HEK293 (cell line): ENCODE measurements around the gene FLYWCH1.
A peak's percentile ranks its signal among the peaks of the same experiment; 100 is the strongest.

Experiments used
- CTCF ChIA-PET: fragments of 350-600 bp; formaldehyde crosslinking; extraction: SDS; loops from one replicate; lab custom pipeline; 2021; ENCODE audit warnings: antibody characterized with exemption; lab: Yijun Ruan, JAX
- POLR2A ChIA-PET: fragments of 300-600 bp; formaldehyde crosslinking; extraction: SDS; loops from one replicate; lab custom pipeline; 2020; ENCODE audit warnings: antibody characterized with exemption, inconsistent platforms; lab: Yijun Ruan, JAX
- H3K27ac ChIP-seq: fragments of 200-500 bp; sonication (Bioruptor generic); 2 replicates; pipeline ENCODE4 v1.5.1; 2014; ENCODE audit warnings: low read depth, low read length, control low read depth, inconsistent platforms; ENCODE audit errors: extremely low read depth
- H3K36me3 ChIP-seq, 2 experiments: fragments of 200-500 bp in 1 of 2; sonication (Bioruptor generic) in 1 of 2; 1 replicate in 1 of 2; 2 replicates in 1 of 2; pipeline ENCODE4 v1.5.1; 2014 to 2017; ENCODE audit warnings: inconsistent platforms in 2 of 2, low read length in 2 of 2; ENCODE audit not compliant: control insufficient read depth in 2 of 2, insufficient read depth in 1 of 2
- H3K4me1 ChIP-seq: fragments of 200-500 bp; sonication (Bioruptor generic); 2 replicates; pipeline ENCODE4 v1.5.1; 2014; ENCODE audit warnings: mild to moderate bottlenecking, low read length, inconsistent platforms; ENCODE audit not compliant: control insufficient read depth, insufficient read depth
- H3K4me3 ChIP-seq: 2 replicates; pipeline ENCODE4 v1.5.1; 2011; ENCODE audit warnings: low read depth, mild to moderate bottlenecking, control low read depth, low read length, moderate library complexity
- H3K9me3 ChIP-seq: fragments of 200-500 bp; sonication (Bioruptor generic); 2 replicates; pipeline ENCODE4 v1.5.1; 2014; ENCODE audit warnings: low read depth, low read length, inconsistent platforms; ENCODE audit not compliant: control insufficient read depth, insufficient read depth
- CTCF ChIP-seq: fragments of 450-650 bp; formaldehyde crosslinking; IDR thresholded peaks from 2 replicates; pipeline ENCODE4 v1.5.1; 2016; ENCODE audit warnings: missing biosample characterization, missing genetic modification characterization
- GLI2 ChIP-seq: fragments of 450-650 bp; formaldehyde crosslinking; IDR thresholded peaks from 2 replicates; pipeline ENCODE4; 2017; ENCODE audit warnings: missing biosample characterization, missing genetic modification characterization, low read depth, borderline replicate concordance
- GLI4 ChIP-seq: fragments of 450-650 bp; formaldehyde crosslinking; IDR thresholded peaks from 2 replicates; pipeline ENCODE4 v1.5.1; 2016; ENCODE audit warnings: missing biosample characterization, missing genetic modification characterization
- SP2 ChIP-seq: fragments of 450-650 bp; formaldehyde crosslinking; IDR thresholded peaks from 2 replicates; pipeline ENCODE4 v1.5.1; 2016; ENCODE audit warnings: missing biosample characterization, missing genetic modification characterization
- TRIM28 ChIP-seq: IDR thresholded peaks from 2 replicates; pipeline ENCODE4 v1.6.1; 2011; ENCODE audit warnings: low read length, control low read depth, borderline replicate concordance
- ZBTB1 ChIP-seq: fragments of 450-650 bp; formaldehyde crosslinking; IDR thresholded peaks from 2 replicates; pipeline ENCODE4 v1.5.1; 2016; ENCODE audit warnings: missing biosample characterization, missing genetic modification characterization
- ZBTB20 ChIP-seq: fragments of 450-650 bp; formaldehyde crosslinking; IDR thresholded peaks from 2 replicates; pipeline ENCODE4 v1.5.1; 2016; ENCODE audit warnings: missing biosample characterization, missing genetic modification characterization
- ZBTB8A ChIP-seq: fragments of 450-650 bp; formaldehyde crosslinking; IDR thresholded peaks from 2 replicates; pipeline ENCODE4 v1.5.1; 2016; ENCODE audit warnings: missing biosample characterization, missing genetic modification characterization
- ZNF10 ChIP-seq: fragments of 450-650 bp; formaldehyde crosslinking; IDR thresholded peaks from 2 replicates; pipeline ENCODE4 v1.5.1; 2017; ENCODE audit warnings: missing biosample characterization, missing genetic modification characterization
- ZNF133 ChIP-seq: fragments of 450-650 bp; formaldehyde crosslinking; IDR thresholded peaks from 2 replicates; pipeline ENCODE4 v1.5.1; 2016; ENCODE audit warnings: missing biosample characterization, missing genetic modification characterization
- ZNF174 ChIP-seq: fragments of 450-650 bp; formaldehyde crosslinking; IDR thresholded peaks from 2 replicates; pipeline ENCODE4 v1.5.0; 2017; ENCODE audit warnings: missing biosample characterization, mild to moderate bottlenecking, missing genetic modification characterization
- ZNF175 ChIP-seq: fragments of 450-650 bp; formaldehyde crosslinking; IDR thresholded peaks from 2 replicates; pipeline ENCODE4 v1.5.1; 2016; ENCODE audit warnings: missing biosample characterization, missing genetic modification characterization
- ZNF26 ChIP-seq: fragments of 450-650 bp; formaldehyde crosslinking; IDR thresholded peaks from 2 replicates; pipeline ENCODE4 v1.5.1; 2016; ENCODE audit warnings: missing biosample characterization, missing genetic modification characterization
- ZNF292 ChIP-seq: fragments of 450-650 bp; formaldehyde crosslinking; IDR thresholded peaks from 2 replicates; pipeline ENCODE4 v1.5.1; 2016; ENCODE audit warnings: low read depth, missing biosample characterization, missing genetic modification characterization, borderline replicate concordance
- ZNF341 ChIP-seq: fragments of 450-650 bp; formaldehyde crosslinking; IDR thresholded peaks from 2 replicates; pipeline ENCODE4; 2016; ENCODE audit warnings: low read depth, missing biosample characterization, missing genetic modification characterization
- ZNF449 ChIP-seq: fragments of 450-650 bp; formaldehyde crosslinking; IDR thresholded peaks from 2 replicates; pipeline ENCODE4 v1.5.1; 2017; ENCODE audit warnings: missing biosample characterization, mild to moderate bottlenecking, missing genetic modification characterization, moderate library complexity
- ZNF513 ChIP-seq: fragments of 450-650 bp; IDR thresholded peaks from 2 replicates; pipeline ENCODE4 v1.5.1; 2018; ENCODE audit warnings: missing biosample characterization, missing genetic modification characterization
- ZNF514 ChIP-seq: fragments of 450-650 bp; formaldehyde crosslinking; IDR thresholded peaks from 2 replicates; pipeline ENCODE4 v1.5.1; 2016; ENCODE audit warnings: missing biosample characterization, missing genetic modification characterization
- ZNF530 ChIP-seq: fragments of 450-650 bp; formaldehyde crosslinking; IDR thresholded peaks from 2 replicates; pipeline ENCODE4 v1.5.1; 2016; ENCODE audit warnings: low read depth, missing biosample characterization, missing genetic modification characterization
- ZNF558 ChIP-seq: fragments of 450-650 bp; formaldehyde crosslinking; IDR thresholded peaks from 2 replicates; pipeline ENCODE4 v1.5.1; 2016; ENCODE audit warnings: missing biosample characterization, missing genetic modification characterization
- ZNF639 ChIP-seq: fragments of 450-650 bp; formaldehyde crosslinking; IDR thresholded peaks from 2 replicates; pipeline ENCODE4 v1.5.1; 2016; ENCODE audit warnings: missing biosample characterization, missing genetic modification characterization
- ZNF658 ChIP-seq: fragments of 450-650 bp; formaldehyde crosslinking; IDR thresholded peaks from 2 replicates; pipeline ENCODE4; 2016; ENCODE audit warnings: missing biosample characterization, missing genetic modification characterization

Gene FLYWCH1

GRCh38 chr16:2969545-2970521 lies 58.1 kb downstream of the FLYWCH1 start (continued):
- TF ChIP-seq ZNF175 (tag by site-specific recombination) (no peak), ZNF341 (tag by site-specific recombination) (no peak), ZNF292 (tag by site-specific recombination) (no peak), ZBTB20 (tag by site-specific recombination) (peak; percentile 98), ZNF514 (tag by site-specific recombination) (no peak), ZNF10 (tag by site-specific recombination) (no peak; the same call in 1 of the 2 replicates), ZNF530 (tag by site-specific recombination) (no peak), GLI2 (tag by site-specific recombination) (no peak), ZNF639 (tag by site-specific recombination) (no peak)
- TF ChIP-seq, all 188 proteins: peak for 60

GRCh38 chr16:2970563-2970962 lies 58.8 kb downstream of the FLYWCH1 start:
- POLR2A ChIA-PET = interaction anchor here (1.0 to 2.4 kb wide), 5 partner anchors 8 to 57 kb away, joined by 3 to 19 read pairs (median 9); partner anchors contain the start of genes PKMYT1 and TNFRSF12A
- TF ChIP-seq ZNF133 (tag by site-specific recombination) (no peak), CTCF (tag by site-specific recombination) (no peak), SP2 (tag by site-specific recombination) (no peak), ZNF513 (tag by site-specific recombination) (no peak), ZNF449 (tag by site-specific recombination) (peak; percentile 1; the same call in 1 of the 2 replicates), ZNF26 (no peak), ZNF658 (tag by site-specific recombination) (no peak), TRIM28 (no peak), GLI4 (tag by site-specific recombination) (no peak), ZBTB8A (tag by site-specific recombination) (0 out of 2 replicates have a peak, but pooled peaks have one; percentile 3), ZNF558 (tag by site-specific recombination) (no peak), ZBTB1 (tag by site-specific recombination) (no peak), ZNF174 (tag by site-specific recombination) (no peak), ZNF341 (tag by site-specific recombination) (peak; percentile 50; the same call in 1 of the 2 replicates)
- Histone ChIP-seq H3K9me3 (no peaks in the 10 kb centered on the region), H3K4me1 (peaks cover 9% of the 10 kb centered on the region), H3K27ac (peak overlapping the region; percentile 80), H3K4me3 (peak overlapping the region; percentile 74), H3K36me3 (peaks cover 0 to 48% of the 10 kb centered on the region in 2 experiments; a peak in 1 of 3 replicates)
- CTCF ChIA-PET = interaction anchor here (0.6 to 2.0 kb wide), 9 partner anchors 8 to 187 kb away, joined by 3 to 12 read pairs (median 5); partner anchors contain the start of gene PKMYT1
